Body of pancreas (tissue), 4 donors: ENCODE data around the gene DBN1.

Experiments used
- POLR2A ChIP-seq, 3 donors: fragments of 450-650 bp; IDR thresholded peaks; one replicate each; pipeline ENCODE4 v1.6.1; 2016; ENCODE audit warnings: antibody characterized with exemption in 3 of 3, mild to moderate bottlenecking in 2 of 3
- TF ChIP-seq, protein P1 (sequence below), 7 experiments: fragments of 450-650 bp in 4 of 7; fragments of 200-600 bp in 3 of 7; sonication (generic) in 3 of 7; IDR thresholded peaks; one replicate each; pipeline ENCODE4 v1.5.1; 2016 to 2019; ENCODE audit warnings: antibody characterized with exemption in 7 of 7

DNA sequence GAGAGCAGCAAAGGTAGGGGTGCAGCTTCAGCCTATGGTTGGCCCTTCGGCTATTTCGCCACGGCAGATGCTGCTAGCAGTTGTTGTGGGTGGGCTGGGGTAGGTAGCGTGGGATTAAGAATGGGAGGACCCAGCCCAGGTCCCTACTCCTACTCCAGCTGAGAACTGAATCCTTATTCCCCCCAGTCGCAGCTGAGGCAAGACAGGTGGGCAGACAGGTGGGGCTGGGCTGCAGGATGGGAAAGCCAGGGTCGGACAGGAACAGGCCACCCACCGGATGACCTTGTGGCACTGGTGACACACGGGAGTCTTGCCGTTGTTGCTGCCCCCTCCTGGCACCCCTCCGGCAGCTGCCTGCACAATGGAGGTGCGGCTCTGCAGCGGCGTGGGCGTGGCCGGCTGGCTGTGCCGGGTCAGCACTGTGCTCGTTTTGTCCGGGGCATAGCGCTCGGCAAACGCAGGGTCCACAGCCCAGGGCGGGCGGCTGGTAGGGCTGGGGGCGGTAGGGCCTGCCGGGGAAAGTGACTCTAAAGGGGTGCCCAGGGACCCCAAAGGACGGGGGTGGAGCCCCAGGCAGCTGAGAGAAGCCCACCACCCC is 15.8 kb upstream of the DBN1 start:
- TF ChIP-seq, protein P1, sequence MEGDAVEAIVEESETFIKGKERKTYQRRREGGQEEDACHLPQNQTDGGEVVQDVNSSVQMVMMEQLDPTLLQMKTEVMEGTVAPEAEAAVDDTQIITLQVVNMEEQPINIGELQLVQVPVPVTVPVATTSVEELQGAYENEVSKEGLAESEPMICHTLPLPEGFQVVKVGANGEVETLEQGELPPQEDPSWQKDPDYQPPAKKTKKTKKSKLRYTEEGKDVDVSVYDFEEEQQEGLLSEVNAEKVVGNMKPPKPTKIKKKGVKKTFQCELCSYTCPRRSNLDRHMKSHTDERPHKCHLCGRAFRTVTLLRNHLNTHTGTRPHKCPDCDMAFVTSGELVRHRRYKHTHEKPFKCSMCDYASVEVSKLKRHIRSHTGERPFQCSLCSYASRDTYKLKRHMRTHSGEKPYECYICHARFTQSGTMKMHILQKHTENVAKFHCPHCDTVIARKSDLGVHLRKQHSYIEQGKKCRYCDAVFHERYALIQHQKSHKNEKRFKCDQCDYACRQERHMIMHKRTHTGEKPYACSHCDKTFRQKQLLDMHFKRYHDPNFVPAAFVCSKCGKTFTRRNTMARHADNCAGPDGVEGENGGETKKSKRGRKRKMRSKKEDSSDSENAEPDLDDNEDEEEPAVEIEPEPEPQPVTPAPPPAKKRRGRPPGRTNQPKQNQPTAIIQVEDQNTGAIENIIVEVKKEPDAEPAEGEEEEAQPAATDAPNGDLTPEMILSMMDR (IDR thresholded peaks at IDR 0.05), result no peak
- no peak for TF ChIP-seq POLR2A (IDR thresholded peaks at IDR 0.05)
